Measurements from ENCODE around the gene HOXB3.

The HOXB3 gene

DNA sequence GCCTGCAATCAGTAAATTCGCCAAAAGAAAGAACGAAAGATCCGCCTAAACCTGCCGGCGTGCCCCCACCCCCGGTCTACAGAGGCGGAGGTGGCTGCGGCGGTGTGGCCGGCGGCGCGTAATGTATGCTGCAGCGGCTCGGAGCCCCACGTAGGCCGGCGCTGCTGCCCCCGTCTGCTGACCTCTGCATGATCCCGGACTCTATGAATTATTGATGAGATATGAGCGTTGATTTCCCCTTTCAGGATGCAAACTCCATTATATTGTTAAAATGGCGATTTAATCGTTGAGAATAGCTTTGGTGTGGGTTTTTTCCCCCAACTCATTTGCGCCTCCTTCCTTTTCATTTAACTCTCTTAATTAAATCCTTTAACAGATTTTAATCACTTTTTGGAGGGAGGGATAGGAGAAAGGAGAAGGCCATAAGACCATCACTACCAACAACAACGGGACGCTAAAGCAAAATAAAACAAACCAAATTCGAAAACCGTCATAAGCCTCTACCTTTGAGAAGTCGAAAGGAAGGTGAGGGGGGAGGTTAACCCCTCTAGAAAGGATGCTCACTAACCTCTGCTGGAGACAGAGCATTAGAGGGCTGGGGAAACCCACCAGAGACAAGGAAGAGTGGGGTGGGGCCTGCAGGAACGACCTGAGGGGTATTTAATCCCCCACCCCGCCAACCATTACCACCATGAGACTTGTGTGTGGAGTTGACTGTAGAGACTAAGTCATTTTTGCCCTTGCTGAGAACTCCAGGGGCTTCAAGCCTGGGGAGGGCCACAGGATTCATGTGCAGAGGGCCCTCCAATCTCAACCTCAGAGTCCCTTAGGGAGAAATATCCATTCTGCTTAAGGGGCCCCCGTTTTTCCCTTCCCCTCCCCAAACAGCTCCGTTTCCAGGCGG is 3.4 kb downstream of the HOXB3 start:
- no peak for DNase-seq (ENCODE audit: low read depth)

DNA sequence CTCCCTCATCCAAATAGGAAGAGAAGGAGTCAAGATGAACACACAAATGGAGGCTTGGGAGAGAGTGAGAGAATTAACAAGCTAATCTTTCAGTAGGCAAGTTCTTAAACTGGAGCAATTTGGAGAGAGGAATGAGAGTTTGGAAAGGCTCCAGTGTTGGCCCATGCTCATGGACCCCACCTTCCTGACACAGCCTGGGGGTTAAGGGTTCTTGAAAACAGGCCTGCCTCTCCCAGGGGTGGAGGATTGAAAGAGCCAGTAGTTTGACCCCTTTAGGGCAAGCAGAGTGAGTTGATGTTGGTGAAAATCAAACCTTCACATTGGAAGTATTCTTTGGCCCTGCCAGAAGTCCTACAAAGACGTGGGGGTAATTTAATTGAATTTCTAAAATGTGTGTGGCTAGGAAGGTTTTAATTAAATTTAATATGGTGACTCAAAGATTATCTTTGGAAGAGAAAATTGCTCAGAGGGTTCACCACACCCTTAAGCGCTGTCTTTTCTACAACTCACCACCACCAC is 5.8 kb downstream of the HOXB3 start:
- DNase-seq (ENCODE audit: low read depth) = no peak

DNA sequence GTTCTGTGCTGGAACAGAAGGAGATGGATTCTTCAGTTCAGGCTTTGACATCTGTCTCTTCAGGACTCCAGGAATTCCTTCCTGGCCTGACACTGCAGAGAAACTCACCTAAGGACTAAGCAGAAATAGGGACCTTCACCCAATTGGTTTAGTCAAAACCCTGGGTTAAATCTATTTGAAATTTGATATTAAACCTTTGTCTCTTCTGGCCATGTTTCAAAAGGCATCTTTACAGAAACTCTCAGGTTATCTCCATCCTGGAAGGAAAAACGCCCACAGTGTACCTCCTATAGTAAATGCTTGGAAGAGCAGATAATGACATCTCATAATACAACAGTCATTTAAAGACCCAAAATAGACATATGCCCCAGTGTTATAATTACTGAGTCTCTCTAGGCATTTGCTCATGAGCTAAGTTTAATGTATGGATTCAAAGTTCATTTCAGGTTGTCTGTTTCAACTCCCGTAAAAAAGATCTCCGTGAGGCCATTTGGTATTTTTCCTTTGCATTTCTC is 6.3 kb downstream of the HOXB3 start:
- DNase-seq (ENCODE audit: low read depth) = no peak

DNA sequence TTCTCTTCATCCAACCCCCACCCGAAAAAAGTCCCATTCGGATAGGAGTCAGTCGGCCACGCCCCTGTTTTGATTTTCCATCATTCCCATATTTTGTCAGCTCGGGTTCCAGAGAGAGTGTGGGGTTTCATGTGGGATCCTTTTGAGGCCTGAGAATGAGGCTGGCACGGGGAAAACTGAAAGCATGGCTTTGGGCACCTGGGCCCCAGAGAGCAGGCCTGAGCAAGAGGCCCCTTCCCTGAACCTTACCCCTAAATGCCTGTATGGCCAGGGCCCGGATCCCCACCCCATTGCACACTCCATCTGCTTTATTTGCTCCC is 7.3 kb downstream of the HOXB3 start:
- DNase-seq (ENCODE audit: low read depth) = no peak

DNA sequence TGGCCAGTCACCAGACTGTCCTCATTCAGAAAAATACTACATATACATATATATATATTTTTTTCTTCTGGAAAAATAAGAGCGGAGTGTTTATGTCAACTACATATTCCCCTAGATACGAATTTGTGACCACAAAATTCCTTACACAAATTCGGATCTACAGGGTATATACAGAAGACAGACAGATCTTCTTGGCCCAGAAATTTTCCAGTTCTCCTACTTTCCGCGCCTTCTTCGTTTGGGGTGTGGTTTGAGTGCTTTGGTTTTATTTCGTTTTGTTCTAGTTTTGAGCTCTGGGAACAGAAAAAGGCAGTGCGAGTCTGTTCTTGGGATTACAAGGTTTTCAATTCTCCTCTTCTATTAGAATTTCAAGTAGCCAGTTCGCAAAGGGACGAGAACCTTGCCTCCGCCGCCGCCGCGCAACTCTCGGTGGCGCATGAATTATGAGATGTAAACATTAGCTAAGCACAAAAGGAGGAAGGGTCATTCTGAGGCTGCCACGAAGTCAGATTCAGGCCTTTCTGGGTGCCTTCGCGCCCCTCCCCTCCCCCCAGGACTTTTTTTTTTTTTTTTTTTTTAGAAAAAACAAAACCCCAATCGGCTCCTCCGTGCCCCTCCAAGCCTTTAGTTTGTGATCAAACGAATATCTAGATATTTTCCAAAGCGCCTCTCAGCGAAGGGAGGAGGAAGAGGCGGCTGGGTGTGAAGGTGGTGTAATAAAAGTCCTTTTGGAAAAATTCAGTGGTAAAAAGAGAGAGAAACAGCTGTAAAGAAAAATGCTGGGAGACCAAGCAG is 10.1 kb downstream of the HOXB3 start:
- no peak for DNase-seq (ENCODE audit: low read depth)

DNA sequence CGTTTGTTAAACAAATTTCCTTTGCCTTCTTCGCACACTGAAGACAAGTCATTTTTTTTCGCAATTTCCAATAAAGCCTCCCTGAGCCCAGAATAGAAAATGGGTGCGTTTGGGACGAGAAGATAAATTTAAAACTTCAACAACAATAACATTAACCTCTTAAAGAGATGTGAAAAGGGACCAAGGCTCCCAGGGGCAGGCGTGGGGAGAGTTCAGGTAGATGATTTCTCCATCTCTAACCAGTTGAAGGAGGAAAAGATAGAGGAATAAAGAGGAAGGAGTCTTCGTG is 10.6 kb downstream of the HOXB3 start:
- DNase-seq (ENCODE audit: low read depth) = no peak

DNA sequence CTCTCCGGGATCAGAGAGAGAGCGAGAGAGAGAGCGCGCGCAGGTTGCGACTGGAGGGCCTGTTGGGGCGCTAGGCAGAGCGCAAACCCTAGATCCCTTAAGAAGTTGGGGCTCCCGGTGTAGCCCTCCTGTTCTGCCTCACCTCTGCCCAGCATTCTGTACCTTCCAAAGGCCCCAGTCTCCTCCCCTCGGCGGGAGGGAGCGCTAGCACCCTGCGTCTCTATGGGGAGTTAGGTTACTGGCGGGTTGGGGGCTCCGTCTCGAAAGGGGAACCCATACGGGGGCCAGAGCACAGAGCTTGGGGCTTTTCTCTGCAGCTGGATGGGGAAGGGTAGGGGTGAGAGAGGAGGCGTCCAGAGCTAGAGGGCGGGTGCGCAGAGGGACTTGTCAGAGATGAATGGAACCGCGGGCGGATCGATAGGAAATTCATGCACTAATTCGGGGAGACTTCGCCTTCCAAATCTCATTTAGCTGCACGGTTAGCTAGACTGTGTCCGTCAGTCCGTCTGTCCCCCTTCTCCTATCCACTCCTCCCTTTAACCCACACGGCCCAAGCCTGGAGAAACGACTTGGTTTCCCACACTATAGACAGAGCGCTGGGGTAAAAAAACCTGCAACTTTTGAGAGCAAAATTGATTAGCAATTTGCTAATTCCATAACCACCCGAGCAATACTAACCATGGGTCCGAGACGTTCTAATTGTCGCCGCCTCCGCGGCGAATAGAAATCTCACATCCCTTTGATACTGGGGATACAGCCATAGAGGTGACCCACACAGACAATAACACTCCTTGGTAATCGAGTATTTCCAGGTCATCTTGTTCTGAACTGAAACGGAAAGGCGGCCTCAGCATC is 11.2 kb downstream of the HOXB3 start:
- no peak for DNase-seq (ENCODE audit: low read depth)

DNA sequence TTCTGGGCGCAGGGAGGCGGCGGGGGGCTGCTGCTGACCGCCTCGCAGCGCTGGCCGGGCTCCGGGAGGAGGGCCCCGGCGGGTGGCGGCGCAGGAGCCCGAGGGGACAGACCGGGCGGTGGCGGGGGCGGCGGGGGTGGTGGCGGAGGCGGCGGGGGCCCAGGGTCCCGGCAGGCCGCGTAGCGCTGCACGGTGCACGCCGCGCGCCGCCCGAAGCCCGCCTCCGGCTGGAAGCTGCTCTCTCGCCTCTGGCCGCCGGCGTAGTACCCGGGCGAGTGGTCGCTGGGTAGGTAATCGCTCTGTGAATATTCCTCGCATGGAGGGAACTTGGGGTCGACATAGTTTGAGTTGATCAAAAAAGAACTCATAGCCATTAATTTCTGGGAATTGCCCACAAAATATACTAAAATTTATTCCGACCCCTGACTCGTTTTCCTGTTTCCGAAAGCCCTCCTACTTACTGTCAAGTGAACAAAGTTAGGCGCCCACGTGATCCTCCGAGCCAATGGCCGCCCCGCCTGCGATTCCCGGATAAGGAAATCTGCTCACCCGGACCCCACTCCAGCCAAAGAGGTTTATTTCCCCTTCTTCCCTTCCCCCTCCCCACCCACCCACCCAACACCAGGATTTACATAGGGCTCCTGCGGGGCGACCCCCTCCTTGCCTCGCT is 12.0 kb downstream of the HOXB3 start, which contains the start of gene HOXB4:
TSS of gene HOXB4 (minus strand) at position 405 of the 670 bp plus-strand sequence. CDS start at position 374, 31 bp downstream.
- DNase-seq (ENCODE audit: low read depth) = peak; percentile 45

DNA sequence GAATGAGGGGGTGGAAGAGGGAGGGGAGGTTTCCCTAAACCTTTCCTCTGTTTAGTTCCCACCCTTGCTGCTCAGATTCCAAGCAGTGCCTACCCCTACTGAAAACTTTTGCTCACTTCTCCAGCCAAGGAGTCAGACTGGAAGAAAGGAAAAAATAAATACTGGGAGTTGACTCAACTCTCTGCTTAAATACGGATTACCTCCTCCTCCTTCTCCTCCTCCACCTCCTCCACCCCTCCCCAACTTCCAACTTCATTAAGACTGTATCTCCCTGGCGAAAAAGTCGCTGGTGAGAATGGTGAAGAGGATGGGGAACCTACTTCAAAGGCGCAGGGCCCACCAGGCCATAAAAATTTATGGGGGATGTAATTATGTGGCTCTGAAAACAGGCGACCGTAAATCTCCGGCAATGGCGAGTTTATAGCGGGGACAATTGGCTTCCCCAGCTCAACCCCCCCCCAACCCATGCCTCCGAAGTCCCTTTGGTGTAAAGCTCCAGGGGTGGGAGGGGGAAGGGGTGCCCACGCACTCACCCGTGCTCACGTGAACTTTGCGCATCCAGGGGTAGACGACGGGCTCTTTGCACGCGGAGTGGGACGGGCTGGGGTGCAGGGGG is 12.6 kb downstream of the HOXB3 start:
- no peak for DNase-seq (ENCODE audit: low read depth)

DNA sequence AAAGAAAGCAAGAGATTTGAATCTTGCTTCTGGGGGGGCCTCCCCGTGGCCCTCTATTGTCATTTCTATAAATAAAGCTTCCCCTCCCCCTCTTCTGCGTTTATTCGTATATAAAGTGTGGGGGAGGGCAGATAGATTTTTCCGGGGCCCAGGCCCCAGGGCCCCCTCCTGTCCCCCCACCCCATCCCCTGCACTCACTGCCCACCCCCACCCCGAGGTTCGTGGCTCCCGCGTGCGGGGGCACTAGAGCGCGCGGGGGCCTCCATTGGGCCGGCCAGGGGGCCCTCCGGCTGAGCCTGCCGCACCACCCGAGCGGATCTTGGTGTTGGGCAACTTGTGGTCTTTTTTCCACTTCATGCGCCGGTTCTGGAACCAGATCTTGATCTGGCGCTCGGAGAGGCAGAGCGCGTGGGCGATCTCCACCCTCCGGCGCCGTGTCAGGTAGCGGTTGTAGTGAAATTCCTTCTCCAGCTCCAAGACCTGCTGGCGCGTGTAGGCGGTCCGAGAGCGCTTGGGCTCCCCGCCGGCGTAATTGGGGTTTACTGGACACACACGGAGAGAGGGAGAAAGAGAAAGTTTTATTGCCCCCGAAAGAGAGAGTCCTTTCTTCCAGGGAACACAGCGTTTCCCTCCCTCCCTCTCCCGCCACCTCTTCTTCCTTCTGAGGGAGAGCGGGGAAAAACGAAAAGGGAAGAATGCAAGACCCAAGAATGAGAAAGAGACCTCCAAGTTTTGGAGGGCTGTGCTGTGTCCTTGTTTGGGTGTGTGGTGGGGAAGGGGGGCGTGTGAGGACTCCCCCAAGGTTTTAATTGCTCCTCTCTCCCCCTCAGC is 13.3 kb downstream of the HOXB3 start:
- DNase-seq (ENCODE audit: low read depth) = no peak

DNA sequence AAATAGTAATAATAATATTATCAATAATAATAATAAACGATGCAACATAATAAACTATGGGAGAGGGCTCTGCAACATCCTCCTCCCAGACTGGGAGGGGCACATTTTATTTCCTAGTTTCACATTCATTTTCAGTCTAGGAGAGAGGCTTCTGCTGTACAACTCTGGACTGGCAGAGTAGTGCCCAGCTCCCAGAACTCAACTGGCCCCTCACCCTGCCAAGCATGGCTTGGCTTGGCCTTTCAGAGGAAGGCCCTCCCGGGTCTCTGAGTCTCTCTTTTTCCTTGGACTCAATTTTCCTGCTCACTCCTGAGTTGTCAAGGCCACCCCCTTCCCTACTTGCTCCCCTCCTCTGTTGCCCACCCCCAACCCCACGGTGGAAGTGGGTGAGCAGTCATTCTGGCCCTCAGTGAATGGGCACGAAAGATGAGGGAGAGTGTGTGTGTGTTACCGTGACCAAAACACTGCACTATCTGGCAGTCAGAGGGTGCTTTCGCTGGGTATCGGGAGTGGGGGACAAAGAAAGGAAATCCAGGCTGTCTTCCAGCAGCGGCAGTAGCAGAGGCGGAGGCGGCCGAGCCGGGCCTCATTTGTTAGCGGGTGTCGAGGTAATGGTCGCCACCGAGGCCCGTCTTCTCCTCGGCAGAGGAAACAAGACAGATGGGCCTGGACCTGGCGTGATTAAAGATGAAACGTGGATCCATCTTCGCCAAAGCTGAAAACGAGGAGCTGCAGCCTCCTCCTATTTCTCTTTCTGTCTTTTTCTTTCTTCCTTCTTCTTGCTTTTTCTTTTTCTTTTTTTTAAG is 14.2 kb downstream of the HOXB3 start:
- no peak for DNase-seq (ENCODE audit: low read depth)

DNA sequence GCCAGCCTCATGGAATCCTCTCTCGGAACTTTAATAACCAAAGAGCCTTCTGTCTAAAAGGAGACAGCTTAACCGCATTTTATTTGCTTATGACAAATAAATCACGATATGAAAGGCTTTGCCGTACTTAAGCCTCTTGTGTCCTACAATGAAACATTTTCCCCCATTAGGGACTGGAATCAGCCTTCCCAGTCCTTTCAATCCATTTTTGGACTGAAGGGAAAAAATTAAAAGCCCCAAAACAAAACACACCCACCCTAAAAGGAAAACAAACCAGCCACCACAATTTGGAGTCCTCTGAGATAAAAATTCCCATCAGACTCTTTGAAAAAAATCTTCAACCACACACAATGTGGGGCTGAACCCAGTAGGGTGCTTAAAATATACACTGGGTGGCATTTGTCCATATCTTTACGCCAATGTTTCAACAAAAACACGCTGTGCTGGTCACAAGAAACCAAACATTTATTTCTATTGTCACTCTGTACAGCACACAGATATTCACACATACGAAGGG is 14.9 kb downstream of the HOXB3 start:
- no peak for DNase-seq (ENCODE audit: low read depth)

DNA sequence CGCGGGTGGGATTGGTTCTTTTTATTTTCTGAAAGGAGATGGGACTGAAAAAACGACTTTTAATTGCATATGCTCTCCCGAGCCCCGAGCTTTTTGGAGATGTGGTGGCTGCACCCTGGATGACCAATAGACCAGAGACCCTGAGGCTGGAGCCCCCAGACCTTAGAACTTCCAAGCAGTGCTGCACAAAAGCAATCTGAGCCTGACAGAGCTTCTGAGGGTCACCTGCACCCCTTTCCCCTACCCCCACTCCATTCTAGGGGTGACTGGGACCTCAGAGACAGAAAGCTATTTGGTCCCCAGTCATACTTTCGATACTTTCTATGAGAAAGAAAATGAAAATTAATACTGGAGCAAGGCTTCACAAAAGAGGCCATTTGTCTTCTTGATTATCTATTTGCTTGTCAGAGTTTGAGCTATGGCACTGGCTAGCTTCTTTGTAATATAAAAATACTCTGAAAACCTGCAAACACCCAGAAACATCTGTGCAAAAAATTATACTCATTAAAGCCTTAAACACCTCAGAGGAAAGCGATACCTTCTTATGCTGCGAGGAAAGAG is 15.5 kb downstream of the HOXB3 start:
- no peak for DNase-seq (ENCODE audit: low read depth)

DNA sequence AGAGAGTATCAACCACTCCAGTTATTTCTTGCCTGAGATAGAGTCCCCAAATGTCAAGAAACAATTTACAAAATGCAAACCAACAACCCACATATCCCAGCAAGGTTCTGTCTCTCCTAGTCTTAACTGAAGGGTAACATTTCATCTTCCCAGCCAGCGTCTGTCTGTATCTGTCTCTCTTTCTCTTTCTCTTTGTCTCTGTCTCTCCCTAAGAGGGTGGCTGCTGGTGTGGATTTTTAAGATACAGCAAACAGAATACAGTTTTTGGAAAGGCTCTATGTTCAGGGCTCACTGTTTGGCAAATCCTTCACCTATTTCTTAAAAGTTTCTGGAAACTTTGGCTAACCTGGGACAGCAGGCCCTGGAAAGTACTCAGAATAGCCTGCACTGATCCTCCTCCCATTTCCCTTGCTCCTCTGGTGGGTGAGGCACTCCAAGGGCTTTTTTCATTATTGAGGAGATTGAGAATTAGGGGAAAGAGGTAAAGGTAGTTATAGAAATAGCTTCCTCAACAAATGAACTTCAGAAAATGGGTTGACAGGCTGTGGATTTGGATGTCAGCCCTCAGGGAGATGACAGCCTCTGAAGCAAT is 18.1 kb downstream of the HOXB3 start:
- DNase-seq (ENCODE audit: low read depth) = no peak

DNA sequence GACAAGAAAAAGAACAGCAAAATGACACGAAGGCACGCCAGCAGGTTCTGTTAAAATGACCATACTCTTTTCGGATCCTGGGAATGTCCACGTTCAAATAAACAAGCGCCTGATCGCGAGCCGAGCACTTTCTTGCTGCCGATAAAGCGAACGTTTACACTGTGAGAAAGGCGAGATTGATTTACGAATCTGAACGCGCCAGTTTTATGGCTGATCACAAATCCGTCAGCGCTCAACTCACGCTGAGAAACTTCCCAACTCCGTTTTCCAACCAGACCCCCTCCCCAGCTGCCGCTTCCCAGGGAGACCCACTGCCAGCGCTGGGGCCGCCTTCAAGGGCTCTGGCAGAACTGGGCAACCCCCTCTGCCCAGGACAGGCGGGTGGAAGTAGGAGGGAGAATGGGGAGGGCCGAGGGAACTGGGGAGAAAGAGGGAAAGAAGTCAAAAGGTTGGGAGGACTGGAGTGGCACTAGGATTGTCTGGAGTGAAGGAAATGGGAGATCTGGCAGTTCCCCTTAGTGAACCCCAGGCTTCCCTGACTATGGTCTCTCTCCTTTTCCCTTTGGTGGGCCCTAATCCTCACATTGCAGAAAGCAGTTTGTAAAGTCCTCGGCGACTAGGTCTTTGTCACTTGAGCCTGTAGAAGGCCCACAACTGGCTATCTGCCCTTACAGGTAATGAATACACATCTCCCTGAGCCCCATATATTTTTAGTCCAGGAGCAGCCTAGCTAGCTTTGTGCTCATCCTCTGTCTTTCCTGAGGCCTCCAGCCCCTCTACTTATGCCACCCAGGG is 18.8 kb downstream of the HOXB3 start:
- DNase-seq (ENCODE audit: low read depth) = no peak

DNA sequence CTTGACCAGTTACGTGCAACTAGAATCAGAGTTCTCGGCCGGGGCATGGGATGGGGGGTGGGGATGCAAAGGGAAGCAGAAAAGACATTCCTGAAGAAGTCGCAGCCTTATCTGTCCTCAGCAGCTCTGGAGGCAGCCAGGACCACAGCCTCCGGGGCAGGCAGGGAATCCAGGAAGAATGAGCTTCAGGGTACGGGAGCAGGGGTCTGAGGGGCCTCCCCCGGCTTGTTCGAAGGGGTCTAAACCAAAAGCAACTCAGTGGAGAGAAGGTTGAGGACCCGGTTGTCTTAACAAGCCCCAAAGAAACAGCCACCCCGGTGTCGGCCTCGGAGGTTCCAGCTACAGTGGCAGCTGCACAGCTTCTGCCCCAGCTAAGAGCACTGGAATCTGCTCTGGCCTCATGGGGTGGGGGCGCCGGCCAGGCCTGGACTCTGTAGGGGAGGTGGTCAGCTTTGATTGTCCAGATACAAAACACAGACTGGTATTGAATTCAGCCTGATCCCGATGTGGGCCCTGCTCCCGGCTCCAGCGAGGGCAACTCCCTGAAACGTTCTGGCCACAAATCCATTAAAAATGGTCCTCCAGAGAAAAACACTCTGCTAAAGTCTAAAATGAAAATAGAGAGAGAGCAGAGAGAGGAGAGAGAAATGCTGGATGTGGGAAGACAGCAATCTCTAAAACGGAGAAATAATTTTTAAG is 19.6 kb downstream of the HOXB3 start:
- DNase-seq (ENCODE audit: low read depth) = no peak

All from stimulated activated CD8-positive, alpha-beta memory T cell treated with anti-CD3 and anti-CD28 coated beads, Interleukin-12 subunit alpha, Interleukin-12 subunit beta, amount 100 ng/mL, for 1 hour (primary cell).